ENCODE data around the gene TRDN.
"Not testable (repeated sequence)": the region's sequence is repeated elsewhere in the genome, so short reads cannot be mapped to it uniquely, and the experiment has no call there.

Gene TRDN

GRCh38 chr6:123575188-123575587 lies 61.6 kb downstream of the TRDN start:
- no peak for DNase-seq (ENCODE audit: low read depth in 1 of 2, low spot score in 1 of 2)
- in situ Hi-C loops (cut with HindIII; ENCODE audit: low pct_unique_long_range_greater_than_20kb, low sequenced_read_pairs), result no loop called here
- no peak for TF ChIP-seq JUND (IDR thresholded peaks at IDR 0.05; ENCODE audit: low read depth)

GRCh38 chr6:123570813-123571684 lies 65.7 kb downstream of the TRDN start:
- in situ Hi-C loops (cut with HindIII; ENCODE audit: low pct_unique_long_range_greater_than_20kb, low sequenced_read_pairs), result no loop called here
- no peak for DNase-seq (ENCODE audit: low read depth in 1 of 2, low spot score in 1 of 2)
- TF ChIP-seq JUND (IDR thresholded peaks at IDR 0.05; ENCODE audit: low read depth), result no peak

- TF ChIP-seq JUND (IDR thresholded peaks at IDR 0.05; ENCODE audit: low read depth), result no peak
- no peak for DNase-seq (ENCODE audit: low read depth in 1 of 2, low spot score in 1 of 2)
- in situ Hi-C loops (cut with HindIII; ENCODE audit: low pct_unique_long_range_greater_than_20kb, low sequenced_read_pairs), result no loop called here
Observed at GRCh38 chr6:123569575-123569974, 67.2 kb downstream of the TRDN start.

- no peak for DNase-seq (ENCODE audit: low read depth in 1 of 2, low spot score in 1 of 2)
- in situ Hi-C loops (cut with HindIII; ENCODE audit: low pct_unique_long_range_greater_than_20kb, low sequenced_read_pairs), result no loop called here
- TF ChIP-seq JUND (IDR thresholded peaks at IDR 0.05; ENCODE audit: low read depth), result no peak
Observed at GRCh38 chr6:123565529-123565928, 71.2 kb downstream of the TRDN start.

- in situ Hi-C loops (cut with HindIII; ENCODE audit: low pct_unique_long_range_greater_than_20kb, low sequenced_read_pairs), result no loop called here
- no peak for TF ChIP-seq JUND (IDR thresholded peaks at IDR 0.05; ENCODE audit: low read depth)
- DNase-seq (ENCODE audit: low read depth in 1 of 2, low spot score in 1 of 2), result no peak
Observed at GRCh38 chr6:123564361-123564760, 72.4 kb downstream of the TRDN start.

- in situ Hi-C loops (cut with HindIII; ENCODE audit: low pct_unique_long_range_greater_than_20kb, low sequenced_read_pairs), result no loop called here
- TF ChIP-seq JUND (IDR thresholded peaks at IDR 0.05; ENCODE audit: low read depth), result no peak
- DNase-seq (ENCODE audit: low read depth in 1 of 2, low spot score in 1 of 2), result no peak
Observed at GRCh38 chr6:123562677-123563076, 74.1 kb downstream of the TRDN start.

- TF ChIP-seq JUND (IDR thresholded peaks at IDR 0.05; ENCODE audit: low read depth), result no peak
- no peak for DNase-seq (ENCODE audit: low read depth in 1 of 2, low spot score in 1 of 2)
- in situ Hi-C loops (cut with HindIII; ENCODE audit: low pct_unique_long_range_greater_than_20kb, low sequenced_read_pairs), result no loop called here
Observed at GRCh38 chr6:123562264-123562663, 74.5 kb downstream of the TRDN start.

- DNase-seq (ENCODE audit: low read depth in 1 of 2, low spot score in 1 of 2); in situ Hi-C loops (cut with HindIII; ENCODE audit: low pct_unique_long_range_greater_than_20kb, low sequenced_read_pairs): not testable (repeated sequence)
Observed at GRCh38 chr6:123559816-123560215, 76.9 kb downstream of the TRDN start.

GRCh38 chr6:123557474-123557873 lies 79.3 kb downstream of the TRDN start:
- in situ Hi-C loops (cut with HindIII; ENCODE audit: low pct_unique_long_range_greater_than_20kb, low sequenced_read_pairs); DNase-seq (ENCODE audit: low read depth in 1 of 2, low spot score in 1 of 2): not testable (repeated sequence)

GRCh38 chr6:123551939-123552707 lies 84.6 kb downstream of the TRDN start:
- no peak for TF ChIP-seq JUND (IDR thresholded peaks at IDR 0.05; ENCODE audit: low read depth)
- DNase-seq (ENCODE audit: low read depth in 1 of 2, low spot score in 1 of 2), result no peak
- in situ Hi-C loops (cut with HindIII; ENCODE audit: low pct_unique_long_range_greater_than_20kb, low sequenced_read_pairs), result no loop called here

- in situ Hi-C loops (cut with HindIII; ENCODE audit: low pct_unique_long_range_greater_than_20kb, low sequenced_read_pairs), result no loop called here
- no peak for TF ChIP-seq JUND (IDR thresholded peaks at IDR 0.05; ENCODE audit: low read depth)
Observed at GRCh38 chr6:123550052-123550617, 86.6 kb downstream of the TRDN start.

GRCh38 chr6:123549476-123549875 lies 87.3 kb downstream of the TRDN start:
- no peak for TF ChIP-seq JUND (IDR thresholded peaks at IDR 0.05; ENCODE audit: low read depth)
- DNase-seq (ENCODE audit: low read depth in 1 of 2, low spot score in 1 of 2), result no peak
- in situ Hi-C loops (cut with HindIII; ENCODE audit: low pct_unique_long_range_greater_than_20kb, low sequenced_read_pairs), result no loop called here

More at GRCh38 chr6:123550052-123550617, 86.6 kb downstream of the TRDN start:
- no peak for DNase-seq (ENCODE audit: low read depth in 1 of 2, low spot score in 1 of 2)
